ENCODE data around the gene AUTS2.

DNA sequence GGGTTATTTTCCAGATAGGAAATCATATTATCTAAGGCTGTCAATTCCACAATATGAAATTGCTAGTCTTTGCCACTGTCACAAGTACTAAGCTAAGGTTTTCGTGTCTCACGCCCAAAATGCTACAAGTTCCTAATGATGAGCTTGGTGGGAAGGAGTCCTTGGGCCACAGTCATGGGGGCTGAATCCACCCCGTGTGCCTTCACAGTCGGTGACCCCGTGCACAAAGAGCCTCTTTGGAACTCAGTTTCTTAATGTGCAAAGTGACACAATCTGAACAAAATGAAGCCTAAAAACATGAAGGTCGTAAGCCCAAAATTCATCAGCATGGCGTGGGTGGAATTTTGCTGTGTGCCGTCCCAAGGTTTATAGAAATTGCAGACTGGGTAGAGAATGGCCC, 1196.7 kb downstream of the AUTS2 start:
- TF ChIP-seq CTCF (optimal IDR thresholded peaks at IDR 0.05 in 1 of 3, IDR thresholded peaks at IDR 0.05 in 1 of 3, conservative IDR thresholded peaks at IDR 0.05 in 1 of 3; ENCODE audit: extremely low read depth in 1 of 3, insufficient read depth in 2 of 3, low read length in 3 of 3) (no peak), EZH2 (IDR thresholded peaks at IDR 0.05; ENCODE audit: low read length) (no peak)
